D721Med (cell line): Measurements from ENCODE around the gene SLC48A1.
"Not testable (repeated sequence)": the region's sequence is repeated elsewhere in the genome, so short reads cannot be mapped to it uniquely, and the experiment has no call there.

ENCODE experiments used
- DNase-seq: peaks from one replicate; pipeline ENCODE4 v3.0.0; 2011; ENCODE audit warnings: low spot score; ENCODE audit not compliant: insufficient read length
- FAIRE-seq: peaks from 2 replicates; lab custom pipeline; 2011; peaks lifted over from hg19 to GRCh38; lab: Jason Lieb, UNC
- CTCF ChIP-seq: IDR thresholded peaks from 2 replicates; pipeline ENCODE4 v1.5.1; 2012; ENCODE audit warnings: mild to moderate bottlenecking, control low read depth; ENCODE audit not compliant: insufficient read depth; ENCODE audit errors: missing control alignments

SLC48A1 gene

GRCh38 chr12:47811581-47812484 lies 38.8 kb downstream of the SLC48A1 start:
- FAIRE-seq (no peak), DNase-seq (no peak)
- TF ChIP-seq CTCF = no peak

GRCh38 chr12:47812797-47813510 lies 39.9 kb downstream of the SLC48A1 start:
- no peak for TF ChIP-seq CTCF
- no peak for FAIRE-seq
- DNase-seq = no peak

GRCh38 chr12:47813511-47814196 lies 40.6 kb downstream of the SLC48A1 start:
- FAIRE-seq (no peak), DNase-seq (no peak)
- no peak for TF ChIP-seq CTCF

- no peak for FAIRE-seq
- no peak for TF ChIP-seq CTCF
- DNase-seq = no peak
Measured at GRCh38 chr12:47814539-47815170, 41.6 kb downstream of the SLC48A1 start.

GRCh38 chr12:47815447-47815846 lies 42.4 kb downstream of the SLC48A1 start:
- FAIRE-seq, DNase-seq: not testable (repeated sequence)

GRCh38 chr12:47816403-47817271 lies 43.6 kb downstream of the SLC48A1 start:
- no peak for TF ChIP-seq CTCF
- DNase-seq (no peak), FAIRE-seq (no peak)
